WI38 (cell line): ENCODE measurements around the gene E2F4.

Experiments
- H3K4me3 ChIP-seq: 2 replicates; pipeline ENCODE4 v1.5.1; 2011; ENCODE audit warnings: low read depth, mild to moderate bottlenecking, control low read depth, low read length
- TF ChIP-seq, protein P1 (sequence below): IDR thresholded peaks from 2 replicates; pipeline ENCODE4 v1.5.1; 2012; ENCODE audit warnings: low read depth, mild to moderate bottlenecking, control low read depth, low read length

The E2F4 gene

GRCh38 chr16:67235816-67236562 lies 44.0 kb downstream of the E2F4 start:
- H3K4me3 ChIP-seq = no peak overlapping the region
- TF ChIP-seq, protein P1, sequence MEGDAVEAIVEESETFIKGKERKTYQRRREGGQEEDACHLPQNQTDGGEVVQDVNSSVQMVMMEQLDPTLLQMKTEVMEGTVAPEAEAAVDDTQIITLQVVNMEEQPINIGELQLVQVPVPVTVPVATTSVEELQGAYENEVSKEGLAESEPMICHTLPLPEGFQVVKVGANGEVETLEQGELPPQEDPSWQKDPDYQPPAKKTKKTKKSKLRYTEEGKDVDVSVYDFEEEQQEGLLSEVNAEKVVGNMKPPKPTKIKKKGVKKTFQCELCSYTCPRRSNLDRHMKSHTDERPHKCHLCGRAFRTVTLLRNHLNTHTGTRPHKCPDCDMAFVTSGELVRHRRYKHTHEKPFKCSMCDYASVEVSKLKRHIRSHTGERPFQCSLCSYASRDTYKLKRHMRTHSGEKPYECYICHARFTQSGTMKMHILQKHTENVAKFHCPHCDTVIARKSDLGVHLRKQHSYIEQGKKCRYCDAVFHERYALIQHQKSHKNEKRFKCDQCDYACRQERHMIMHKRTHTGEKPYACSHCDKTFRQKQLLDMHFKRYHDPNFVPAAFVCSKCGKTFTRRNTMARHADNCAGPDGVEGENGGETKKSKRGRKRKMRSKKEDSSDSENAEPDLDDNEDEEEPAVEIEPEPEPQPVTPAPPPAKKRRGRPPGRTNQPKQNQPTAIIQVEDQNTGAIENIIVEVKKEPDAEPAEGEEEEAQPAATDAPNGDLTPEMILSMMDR = no peak

DNA sequence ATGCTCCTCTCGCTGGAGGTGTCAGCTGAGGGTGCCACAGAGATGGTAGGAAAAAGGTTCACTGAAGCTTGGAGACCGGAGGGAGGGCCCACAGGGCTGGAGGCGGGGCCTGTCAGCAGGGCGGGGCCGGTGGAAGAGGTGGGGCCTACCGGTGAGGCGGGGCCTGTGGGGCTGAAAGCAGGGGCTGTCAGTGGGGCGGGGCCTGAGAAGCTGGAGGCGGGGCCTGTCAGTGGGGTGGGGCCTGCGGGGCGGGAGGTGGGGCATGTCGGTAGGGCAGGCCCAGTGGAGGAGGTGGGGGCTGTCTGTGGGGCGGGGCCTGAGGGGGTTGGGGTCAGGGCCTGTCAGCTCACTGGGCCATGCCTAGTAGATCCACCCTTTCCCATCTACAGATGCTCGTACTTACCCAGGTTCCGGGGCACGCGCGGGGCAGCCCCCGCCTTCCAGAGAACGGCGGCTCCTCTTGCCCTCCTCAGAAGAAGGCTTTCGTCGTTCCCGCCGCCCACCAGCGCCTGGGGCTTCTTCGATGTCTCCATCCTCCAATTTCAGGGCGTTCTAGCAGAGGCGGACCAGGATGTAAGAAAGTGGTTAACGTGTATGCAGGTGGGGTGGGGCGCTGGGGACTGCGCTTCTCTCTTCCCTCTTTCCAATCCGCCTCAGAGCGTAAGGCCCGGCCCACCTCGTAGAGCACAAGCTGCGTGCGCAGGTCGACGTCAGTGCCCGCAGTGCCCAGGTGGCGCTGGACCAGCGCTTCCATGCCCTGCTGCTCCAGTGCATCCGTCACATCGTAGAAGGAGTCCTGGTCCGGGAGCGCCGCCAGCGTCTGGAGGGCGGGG lies 44.8 kb downstream of the E2F4 start:
- TF ChIP-seq, protein P1 = no peak
- H3K4me3 ChIP-seq = no peak overlapping the region

- no peak overlapping the region for H3K4me3 ChIP-seq
- TF ChIP-seq, protein P1 = no peak
Measured at GRCh38 chr16:67237396-67238277, 45.7 kb downstream of the E2F4 start.

DNA sequence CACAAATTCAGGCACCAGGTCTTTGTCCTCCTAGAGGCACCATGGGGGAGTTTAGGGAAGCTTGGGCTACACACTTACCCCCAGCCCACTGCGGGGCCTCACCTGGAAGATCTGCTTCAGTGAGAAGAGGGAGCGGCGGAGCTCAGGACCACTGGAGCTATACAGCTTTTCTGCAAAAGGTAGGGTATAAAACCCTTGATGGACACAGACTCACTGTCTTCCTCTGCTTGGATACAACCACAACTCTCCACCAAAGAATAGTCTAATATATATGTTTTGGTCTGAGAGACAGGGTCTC lies 46.3 kb downstream of the E2F4 start:
- H3K4me3 ChIP-seq = no peak overlapping the region
- TF ChIP-seq, protein P1 = no peak

DNA sequence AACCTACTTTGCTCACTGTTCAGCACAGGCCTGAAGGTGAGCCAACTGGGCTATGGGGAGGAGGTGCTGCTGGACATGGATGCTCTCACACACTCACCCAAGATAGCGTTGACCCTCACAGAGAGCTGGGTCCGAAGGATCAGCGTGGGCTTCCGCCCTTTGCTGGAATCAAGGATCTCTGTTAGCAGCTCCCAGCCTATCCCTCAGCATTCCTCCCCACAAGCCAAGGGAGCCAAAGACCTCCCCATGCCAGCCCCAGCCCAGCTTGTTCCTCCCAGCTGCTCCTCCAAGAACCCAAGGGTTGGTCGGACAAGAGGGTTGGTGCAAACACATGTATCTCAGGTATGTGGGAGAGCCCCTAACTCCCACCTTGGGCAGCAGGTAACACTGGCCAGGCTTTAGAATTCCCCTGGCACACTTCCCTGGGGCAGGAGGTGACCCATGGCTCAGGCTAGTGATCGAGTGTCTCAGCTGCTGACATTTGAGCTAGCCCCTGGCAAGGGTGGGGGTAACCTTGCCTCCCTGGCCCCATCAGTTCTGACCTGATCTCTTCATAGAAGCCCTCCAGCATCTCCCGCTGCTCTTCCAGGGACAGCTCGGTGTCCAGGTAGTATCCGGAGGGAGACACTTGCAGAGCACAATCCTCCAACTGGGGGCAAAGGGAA lies 47.0 kb downstream of the E2F4 start:
- TF ChIP-seq, protein P1 = no peak
- no peak overlapping the region for H3K4me3 ChIP-seq

GRCh38 chr16:67240506-67240905 lies 48.6 kb downstream of the E2F4 start:
- TF ChIP-seq, protein P1 = no peak
- H3K4me3 ChIP-seq = no peak overlapping the region
